Airway epithelial cell (primary cell): ENCODE results near the gene HARBI1. TPM values are rescaled to one million over a fixed set of nuclear protein-coding genes. Genes with fewer than 3 reads are reported as not detected.

Experiments
- total RNA-seq: library from RNA; depleted of rRNA; stranded (reverse); fragments of >200 nt; gene quantifications from 2 replicates; pipeline ENCODE4 v1.2.3, GENCODE V29; 2015

Gene HARBI1, protein sequence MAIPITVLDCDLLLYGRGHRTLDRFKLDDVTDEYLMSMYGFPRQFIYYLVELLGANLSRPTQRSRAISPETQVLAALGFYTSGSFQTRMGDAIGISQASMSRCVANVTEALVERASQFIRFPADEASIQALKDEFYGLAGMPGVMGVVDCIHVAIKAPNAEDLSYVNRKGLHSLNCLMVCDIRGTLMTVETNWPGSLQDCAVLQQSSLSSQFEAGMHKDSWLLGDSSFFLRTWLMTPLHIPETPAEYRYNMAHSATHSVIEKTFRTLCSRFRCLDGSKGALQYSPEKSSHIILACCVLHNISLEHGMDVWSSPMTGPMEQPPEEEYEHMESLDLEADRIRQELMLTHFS
- 1.8 and 3.4 TPM in 2 replicates for total RNA-seq

DNA sequence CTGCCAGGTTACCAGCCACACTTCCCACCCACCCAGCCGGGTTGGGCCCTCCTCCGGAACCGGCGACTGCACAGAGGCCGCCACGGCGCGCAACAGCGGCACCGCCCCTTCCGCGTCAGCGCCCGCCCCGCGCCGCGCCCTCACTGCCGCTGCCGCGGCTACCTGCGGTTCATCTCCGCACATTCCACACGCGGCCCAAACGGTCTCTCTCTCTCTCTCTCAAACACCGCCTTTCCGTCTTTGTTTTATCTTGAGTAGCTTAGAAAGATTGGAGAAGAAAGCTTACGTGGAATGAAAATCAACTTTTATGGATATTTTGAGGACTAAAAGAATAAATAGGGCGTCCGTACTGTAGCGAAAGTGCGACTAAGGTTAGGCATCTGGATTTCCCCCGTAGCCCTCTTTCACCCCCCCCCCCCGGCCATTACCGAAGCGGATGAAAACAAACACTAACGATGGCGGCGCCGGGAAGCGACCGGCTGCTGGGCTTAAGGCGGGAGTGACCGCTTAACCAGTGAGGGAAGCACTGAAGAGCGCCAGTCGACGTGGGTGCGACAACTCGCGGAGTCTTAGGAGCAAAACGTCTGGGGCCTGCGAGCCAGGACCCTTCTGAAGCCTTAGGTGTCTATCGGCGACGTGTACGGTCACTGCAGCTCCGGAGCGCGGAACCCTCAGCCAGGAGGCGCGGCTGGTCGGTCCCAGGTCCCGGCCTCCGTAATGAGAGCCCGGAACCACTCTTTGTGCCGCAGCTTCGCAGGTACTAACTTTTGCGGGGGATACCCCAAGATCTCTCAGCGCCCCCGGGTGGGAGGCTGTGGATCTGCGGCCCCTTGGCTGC, at the start of gene HARBI1, which contains the start of gene ATG13:
Gene HARBI1, minus strand, starts transcription at position 94 of the 838 bp plus-strand sequence. CDS start 990 bp downstream, outside the sequence.
Gene ATG13, plus strand, starts transcription at position 420 of the 838 bp plus-strand sequence. CDS start 26,739 bp downstream, outside the sequence.

DNA sequence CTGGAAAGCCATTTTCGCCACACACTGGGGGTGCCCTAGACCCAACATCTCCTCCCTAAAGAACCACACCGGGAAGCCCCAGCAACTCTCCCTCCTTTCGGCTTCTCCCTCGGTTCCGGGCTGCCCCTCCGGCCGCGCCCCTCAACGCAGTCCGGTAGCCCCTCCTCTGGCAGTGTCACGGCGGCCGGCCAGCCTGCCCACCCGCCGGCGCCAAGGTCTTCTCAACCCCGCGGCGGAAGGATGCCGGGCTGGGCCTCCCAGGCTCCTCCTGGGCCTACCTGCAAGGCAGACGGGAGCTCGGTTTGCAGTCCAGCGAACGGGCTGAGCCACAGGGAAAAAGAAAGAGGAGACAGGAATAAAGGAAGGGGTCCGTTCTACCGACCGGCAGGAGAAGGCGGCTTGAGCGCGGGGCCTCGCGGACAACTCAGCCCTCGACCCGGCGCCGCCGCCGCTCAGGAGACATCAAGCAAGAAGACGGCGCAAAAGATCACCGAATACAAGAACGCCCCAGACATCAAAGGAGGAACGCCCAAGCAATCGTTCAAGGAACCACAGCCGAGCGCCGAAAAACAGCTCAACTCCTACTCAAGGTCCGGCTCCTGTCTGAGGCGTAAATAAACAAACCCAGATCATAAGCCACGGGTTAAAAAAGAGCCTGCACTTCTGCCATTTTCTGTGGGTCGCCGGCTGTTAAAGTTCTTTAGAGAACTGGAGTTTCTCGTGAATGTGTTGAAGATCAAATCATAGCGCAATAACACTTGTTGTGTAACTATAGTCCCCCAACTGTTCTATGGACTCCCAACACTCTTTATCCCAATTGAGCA, 23.3 kb downstream of the HARBI1 start, which contains the start of gene AMBRA1:
Gene AMBRA1, minus strand, starts transcription at position 474 of the 824 bp plus-strand sequence. CDS start 45,643 bp downstream, outside the sequence.

Other genes starting within 250 kb of the HARBI1 start
- gene MDK, start 235.6 kb downstream of the HARBI1 start, total RNA-seq, result 52.7 and 85.5 TPM in 2 replicates
- not detected in 2 replicates for gene CHRM4, start 225.5 kb downstream of the HARBI1 start, total RNA-seq
- 21.7 and 22.4 TPM in 2 replicates for gene AMBRA1, start 23.2 kb downstream of the HARBI1 start, total RNA-seq
- gene ATG13, start 326 bp upstream of the HARBI1 start, total RNA-seq, result 36.1 and 52.8 TPM in 2 replicates
- 36.8 and 42.5 TPM in 2 replicates for gene ARHGAP1, start 83.4 kb upstream of the HARBI1 start, total RNA-seq
- gene ZNF408, start 83.8 kb upstream of the HARBI1 start, total RNA-seq, result 10.5 and 12.1 TPM in 2 replicates
- not detected in 2 replicates for gene F2, start 102.0 kb upstream of the HARBI1 start, total RNA-seq
- gene CKAP5, start 229.1 kb upstream of the HARBI1 start, total RNA-seq, result 49.0 and 67.1 TPM in 2 replicates